ENCODE measurements around the gene BMI1.

The BMI1 gene

DNA sequence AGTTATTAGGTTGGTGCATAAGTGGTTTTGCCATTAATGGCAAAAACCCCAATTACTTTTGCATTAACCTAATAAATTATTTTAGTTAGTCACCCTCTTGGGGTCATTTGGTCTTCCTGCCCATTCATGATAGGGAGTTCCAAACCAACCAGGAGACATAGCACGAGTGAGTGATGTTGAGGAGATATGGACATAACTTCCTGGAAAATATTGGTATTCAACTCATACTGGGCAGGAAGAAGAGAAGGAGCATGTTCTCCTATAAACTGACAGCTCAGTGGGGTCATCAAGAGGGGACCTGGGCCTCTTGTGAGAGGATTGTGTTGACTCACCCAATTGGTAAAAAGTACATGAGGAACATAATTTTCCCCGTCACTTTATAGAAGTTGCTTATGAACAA lies 48.1 kb downstream of the BMI1 start:
- DNase-seq, result peak; percentile 1

DNA sequence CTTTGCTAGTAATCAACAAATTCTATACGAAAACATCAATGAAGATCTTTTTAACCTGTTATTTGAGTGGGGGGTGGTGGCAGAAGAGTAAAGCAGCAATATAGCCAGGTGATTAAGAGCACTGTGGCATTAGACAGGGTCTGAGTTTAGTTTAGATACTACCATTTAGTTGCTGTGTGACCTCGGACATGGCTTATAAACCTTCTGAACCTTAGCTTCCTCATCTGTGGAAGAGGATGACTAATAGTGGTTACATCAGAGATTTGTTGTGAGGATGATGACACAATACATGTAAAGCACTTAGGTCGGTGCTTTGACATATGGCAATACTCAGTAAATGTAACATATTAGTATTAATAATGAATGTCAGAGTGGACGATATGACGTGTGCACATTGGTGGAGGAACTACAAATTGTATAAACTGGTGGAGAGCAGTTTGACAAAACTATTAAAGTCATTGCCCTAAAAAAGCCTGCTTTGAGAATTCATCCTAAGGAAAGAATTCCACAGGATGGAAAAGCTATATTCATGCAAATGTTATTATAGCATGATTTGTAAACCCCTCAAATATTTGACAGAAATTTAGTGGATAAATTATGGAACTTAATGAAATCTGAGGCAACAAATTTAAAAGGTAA lies 48.7 kb downstream of the BMI1 start:
- DNase-seq, result peak; percentile 97

GRCh38 chr10:22370320-22370719 lies 49.4 kb downstream of the BMI1 start:
- DNase-seq, result peak; percentile 49

DNA sequence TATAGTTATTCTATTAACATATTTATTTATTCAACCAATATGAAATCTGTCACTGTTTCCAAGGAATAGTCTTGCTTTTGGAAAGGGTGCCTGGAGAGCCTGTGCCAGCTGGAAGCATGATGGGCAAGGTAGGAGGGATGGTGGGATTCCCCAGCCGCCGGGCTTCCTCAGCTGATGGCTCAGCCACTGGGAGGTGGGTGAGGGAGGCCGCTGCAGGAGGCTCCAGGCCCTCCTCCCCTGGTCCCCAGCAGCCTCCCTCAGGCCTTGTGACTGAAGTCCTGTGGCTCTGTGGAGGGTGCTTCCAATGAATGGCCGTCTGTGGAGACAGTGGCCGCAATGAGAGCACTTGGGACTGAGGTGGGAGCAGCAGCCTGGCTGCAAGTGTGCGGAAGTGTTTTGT lies 51.4 kb downstream of the BMI1 start:
- no peak for DNase-seq

GRCh38 chr10:22372917-22373316 lies 52.0 kb downstream of the BMI1 start:
- no peak for DNase-seq

GRCh38 chr10:22374489-22375126 lies 53.7 kb downstream of the BMI1 start:
- DNase-seq, result no peak

- no peak for DNase-seq
Observed at GRCh38 chr10:22379059-22379458, 58.2 kb downstream of the BMI1 start.
